Activated CD8-positive, alpha-beta memory T cell treated with anti-CD3 and anti-CD28 coated beads for 48 hours (primary cell): ENCODE measurements around the gene GPR75.

Source experiments
- DNase-seq, 3 experiments: peaks; one replicate each; pipeline ENCODE4 v3.0.0-alpha.2; 2020; ENCODE audit warnings: low read depth in 2 of 3, low spot score in 2 of 3

The GPR75 gene

DNA sequence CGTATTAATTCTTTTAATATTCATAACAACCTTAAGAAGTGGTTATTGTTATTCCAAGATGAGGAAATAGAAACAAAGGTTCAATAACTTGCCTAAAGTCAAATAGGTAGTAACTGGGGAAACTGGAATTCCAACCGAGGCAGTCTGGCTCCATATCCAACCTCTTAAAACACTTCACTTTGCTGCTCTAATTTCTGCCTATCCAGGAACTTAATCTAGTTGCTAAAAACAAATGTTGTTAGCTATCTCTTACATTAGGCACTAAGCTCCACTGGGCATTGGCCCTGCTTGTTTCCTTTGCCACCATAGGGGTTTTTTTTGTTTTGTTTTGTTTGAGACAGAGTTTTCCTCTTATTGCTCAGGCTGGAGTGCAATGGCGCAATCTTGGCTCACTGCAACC lies 48.2 kb downstream of the GPR75 start:
- DNase-seq, result no peak
